Measurements from ENCODE around the gene C16orf54. TPM values are rescaled to one million over a fixed set of nuclear protein-coding genes. Genes with fewer than 3 reads are reported as not detected.
"Not testable (repeated sequence)": the region's sequence is repeated elsewhere in the genome, so short reads cannot be mapped to it uniquely, and the experiment has no call there.

The C16orf54 gene
- total RNA-seq = 1 to 10 TPM in 2 of 9 donors, under 1 TPM in 7; 0.17 to 4.2 (median 0.60) TPM
- under 1 TPM; 0.15 to 0.28 TPM for polyA plus RNA-seq
- long read RNA-seq, donor 1 = 0 reads
- long read RNA-seq, donor 2 = 0 reads
- long read RNA-seq, donor 3 = 0 reads

- Histone ChIP-seq H3K27ac (peak within 1 kb of the TSS in 2 of 12 donors; percentile 63 to 87), H3K9me3 (no peaks in the 10 kb centered on the region), H3K36me3 (no peaks in the 10 kb centered on the region), H3K4me3 (peak within 1 kb of the TSS in 10 of 12 donors; percentile 11 to 73 (median 33)), H3K4me1 (peaks cover 0 to 21% (median 0%) of the 10 kb centered on the region in 12 donors), H3K27me3 (peaks cover 0 to 14% (median 0%) of the 10 kb centered on the region in 9 donors)
- DNase-seq (peak; percentile 60 to 89 (median 74)), ATAC-seq (peak; percentile 73 to 95 (median 83))
- TF ChIP-seq POLR2A (IDR thresholded peaks at IDR 0.05) (no peak), CTCF (IDR thresholded peaks at IDR 0.05) (no peak)
- intact Hi-C loops (cut with DNase I) = no loop called here
- WGBS, 4 donors = 66 to 82% (median 76%) methylated on average over 8 to 12 of the region's 12 CpGs
These were observed at the start of gene C16orf54 for GRCh38 chr16:29745853-29746345. Gene C16orf54, minus strand, starts transcription at chr16:29745990. Its CDS starts 1,039 bp downstream, at chr16:29744951.

GRCh38 chr16:29794231-29794710 lies 48.5 kb upstream of the C16orf54 start:
- Histone ChIP-seq H3K27ac (no peak overlapping the region), H3K4me3 (no peak overlapping the region), H3K4me1 (peaks cover 0 to 29% (median 16%) of the 10 kb centered on the region in 12 donors), H3K36me3 (peaks cover 0 to 28% (median 23%) of the 10 kb centered on the region in 9 donors), H3K9me3 (no peaks in the 10 kb centered on the region), H3K27me3 (no peaks in the 10 kb centered on the region)
- intact Hi-C loops (cut with DNase I) = loop anchor here in 1 of 10 donors (5.0 kb wide), 1 partner anchor 53 kb away; no protein-coding TSS in a partner anchor
- DNase-seq (no peak), ATAC-seq (no peak)
- 94 to 99% (median 98%) methylated on average over 3 of the region's 3 CpGs for WGBS, 4 donors
- TF ChIP-seq POLR2A (IDR thresholded peaks at IDR 0.05) = no peak
- no peak for TF ChIP-seq CTCF (IDR thresholded peaks at IDR 0.05)

GRCh38 chr16:29793153-29793552 lies 47.4 kb upstream of the C16orf54 start:
- not testable (repeated sequence) for H3K27ac ChIP-seq, DNase-seq, H3K4me3 ChIP-seq, ATAC-seq, H3K9me3 ChIP-seq, H3K27me3 ChIP-seq
- WGBS, 4 donors = 84 to 89% (median 87%) methylated on average over 18 of the region's 18 CpGs
- intact Hi-C loops (cut with DNase I) = loop anchor here in 1 of 10 donors (5.0 kb wide), 1 partner anchor 54 kb away; no protein-coding TSS in a partner anchor
- peaks cover 0 to 30% (median 16%) of the 10 kb centered on the region in 12 donors for H3K4me1 ChIP-seq
- peaks cover 0 to 17% (median 12%) of the 10 kb centered on the region in 9 donors for H3K36me3 ChIP-seq

- TF ChIP-seq POLR2A (IDR thresholded peaks at IDR 0.05) (no peak), CTCF (IDR thresholded peaks at IDR 0.05) (no peak)
- Histone ChIP-seq H3K27me3 (no peaks in the 10 kb centered on the region), H3K27ac (no peak overlapping the region), H3K4me3 (peak overlapping the region in 6 of 12 donors; percentile 65 to 94 (median 82)), H3K9me3 (no peaks in the 10 kb centered on the region), H3K4me1 (peaks cover 0 to 30% (median 16%) of the 10 kb centered on the region in 12 donors), H3K36me3 (peaks cover 0 to 8% (median 3%) of the 10 kb centered on the region in 9 donors)
- 75 to 79% (median 77%) methylated on average over 9 of the region's 9 CpGs for WGBS, 4 donors
- intact Hi-C loops (cut with DNase I) = loop anchor here in 5 of 10 donors (2.0 to 5.0 kb wide), 3 partner anchors 13 to 55 kb away; partner anchors contain the start of gene MVP (in 1 of the 5)
- no peak for ATAC-seq
- DNase-seq = no peak
These were observed 46.3 kb upstream of the C16orf54 start for GRCh38 chr16:29791845-29792807.

Measured in heart left ventricle (tissue), 16 donors.